ENCODE measurements around the gene RAI1. TPM values are rescaled to one million over a fixed set of nuclear protein-coding genes. Genes with fewer than 3 reads are reported as not detected.
A peak's percentile ranks its signal among the peaks of the same experiment; 100 is the strongest.

RAI1 gene
- total RNA-seq, 1 donor from 2014 or later, result 24.7 TPM

DNA sequence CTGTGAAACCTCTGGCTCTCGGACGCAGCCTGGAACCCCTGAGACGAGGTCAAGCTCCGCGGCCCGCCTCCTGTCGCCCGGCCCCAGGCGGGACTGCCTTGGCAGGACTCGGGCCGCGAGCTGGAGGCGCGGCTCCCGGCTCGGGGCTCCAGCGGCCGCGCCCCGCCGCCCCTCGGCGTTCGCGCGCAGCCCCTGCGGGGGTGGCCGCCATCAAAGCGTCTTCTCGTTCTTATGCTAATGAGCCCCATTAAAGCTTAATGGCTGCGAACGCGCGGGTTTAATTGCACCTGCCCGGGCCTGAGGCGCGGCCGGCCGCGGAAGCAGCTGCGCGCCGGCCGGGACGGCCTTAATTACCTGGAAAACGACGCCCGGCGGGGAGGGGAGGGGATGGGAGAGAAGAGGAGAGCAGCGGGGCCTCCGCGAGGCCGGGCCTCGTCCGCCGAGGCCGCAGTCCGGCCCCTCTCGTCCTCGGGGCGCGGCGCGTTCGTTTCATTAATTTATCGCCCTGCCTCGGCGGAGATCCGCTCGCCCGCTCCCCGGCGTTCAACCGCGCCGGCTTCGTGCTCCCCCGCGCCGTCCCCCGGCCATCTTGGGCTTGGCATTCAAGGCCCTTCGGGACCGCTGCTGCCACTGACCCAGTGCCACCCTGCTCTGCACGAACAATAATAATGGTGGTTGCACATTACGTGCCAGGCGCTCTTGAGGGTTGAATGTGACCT is 19.2 kb downstream of the RAI1 start:
- Histone ChIP-seq H3K27me3 (no peaks in the 10 kb centered on the region), H3K9me3 (no peaks in the 10 kb centered on the region), H3K4me3 (peak overlapping the region; percentile 41 to 61), H3K27ac (peak overlapping the region in 1 of 2 donors; percentile 34), H3K36me3 (no peaks in the 10 kb centered on the region), H3K4me1 (peaks cover 3 to 37% of the 10 kb centered on the region in 2 donors)
- intact Hi-C loops (cut with DNase I), result no loop called here
- no peak for DNase-seq (ENCODE audit: low spot score in 2 of 2)
- TF ChIP-seq, protein P1, sequence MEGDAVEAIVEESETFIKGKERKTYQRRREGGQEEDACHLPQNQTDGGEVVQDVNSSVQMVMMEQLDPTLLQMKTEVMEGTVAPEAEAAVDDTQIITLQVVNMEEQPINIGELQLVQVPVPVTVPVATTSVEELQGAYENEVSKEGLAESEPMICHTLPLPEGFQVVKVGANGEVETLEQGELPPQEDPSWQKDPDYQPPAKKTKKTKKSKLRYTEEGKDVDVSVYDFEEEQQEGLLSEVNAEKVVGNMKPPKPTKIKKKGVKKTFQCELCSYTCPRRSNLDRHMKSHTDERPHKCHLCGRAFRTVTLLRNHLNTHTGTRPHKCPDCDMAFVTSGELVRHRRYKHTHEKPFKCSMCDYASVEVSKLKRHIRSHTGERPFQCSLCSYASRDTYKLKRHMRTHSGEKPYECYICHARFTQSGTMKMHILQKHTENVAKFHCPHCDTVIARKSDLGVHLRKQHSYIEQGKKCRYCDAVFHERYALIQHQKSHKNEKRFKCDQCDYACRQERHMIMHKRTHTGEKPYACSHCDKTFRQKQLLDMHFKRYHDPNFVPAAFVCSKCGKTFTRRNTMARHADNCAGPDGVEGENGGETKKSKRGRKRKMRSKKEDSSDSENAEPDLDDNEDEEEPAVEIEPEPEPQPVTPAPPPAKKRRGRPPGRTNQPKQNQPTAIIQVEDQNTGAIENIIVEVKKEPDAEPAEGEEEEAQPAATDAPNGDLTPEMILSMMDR (IDR thresholded peaks at IDR 0.05), result no peak

- peaks cover 3 to 30% of the 10 kb centered on the region in 2 donors for H3K4me1 ChIP-seq
- peak overlapping the region in 1 of 2 donors; percentile 61 for H3K4me3 ChIP-seq
- H3K9me3 ChIP-seq, result no peaks in the 10 kb centered on the region
- DNase-seq (ENCODE audit: low spot score in 2 of 2), result no peak
- no peak overlapping the region for H3K27ac ChIP-seq
- TF ChIP-seq, protein P1 (IDR thresholded peaks at IDR 0.05), result no peak
- intact Hi-C loops (cut with DNase I), result no loop called here
- no peaks in the 10 kb centered on the region for H3K36me3 ChIP-seq
- H3K27me3 ChIP-seq, result no peaks in the 10 kb centered on the region
These were observed 19.9 kb downstream of the RAI1 start for GRCh38 chr17:17701112-17701511.

GRCh38 chr17:17701658-17702057 is 20.4 kb downstream of the RAI1 start:
- H3K4me1 ChIP-seq, result peaks cover 3 to 25% of the 10 kb centered on the region in 2 donors
- H3K27ac ChIP-seq, result no peak overlapping the region
- no peak for DNase-seq (ENCODE audit: low spot score in 2 of 2)
- no peaks in the 10 kb centered on the region for H3K27me3 ChIP-seq
- intact Hi-C loops (cut with DNase I), result no loop called here
- H3K36me3 ChIP-seq, result no peaks in the 10 kb centered on the region
- TF ChIP-seq, protein P1 (IDR thresholded peaks at IDR 0.05), result no peak
- H3K4me3 ChIP-seq, result no peak overlapping the region
- H3K9me3 ChIP-seq, result no peaks in the 10 kb centered on the region

GRCh38 chr17:17702449-17703139 is 21.3 kb downstream of the RAI1 start:
- Histone ChIP-seq H3K4me1 (peaks cover 3 to 20% of the 10 kb centered on the region in 2 donors), H3K27ac (no peak overlapping the region), H3K27me3 (no peaks in the 10 kb centered on the region), H3K4me3 (no peak overlapping the region), H3K9me3 (no peaks in the 10 kb centered on the region), H3K36me3 (no peaks in the 10 kb centered on the region)
- DNase-seq (ENCODE audit: low spot score in 2 of 2), result no peak
- intact Hi-C loops (cut with DNase I), result no loop called here
- TF ChIP-seq, protein P1 (IDR thresholded peaks at IDR 0.05), result no peak

GRCh38 chr17:17703140-17703919 is 22.1 kb downstream of the RAI1 start:
- no peak overlapping the region for H3K27ac ChIP-seq
- no peaks in the 10 kb centered on the region for H3K9me3 ChIP-seq
- TF ChIP-seq, protein P1 (IDR thresholded peaks at IDR 0.05), result no peak
- no peaks in the 10 kb centered on the region for H3K27me3 ChIP-seq
- no peaks in the 10 kb centered on the region for H3K36me3 ChIP-seq
- peaks cover 3 to 20% of the 10 kb centered on the region in 2 donors for H3K4me1 ChIP-seq
- intact Hi-C loops (cut with DNase I), result no loop called here
- no peak for DNase-seq (ENCODE audit: low spot score in 2 of 2)
- H3K4me3 ChIP-seq, result no peak overlapping the region
